Choroid plexus epithelial cell (primary cell): ENCODE measurements around the gene DPYD.

Experiments used
- DNase-seq: peaks from one replicate; pipeline ENCODE4 v3.0.0-alpha.2; 2010; ENCODE audit warnings: low read depth
- H3K4me3 ChIP-seq: 2 replicates; pipeline ENCODE4 v1.5.1; 2011; ENCODE audit warnings: low read depth, mild to moderate bottlenecking, control low read depth, low read length, moderate library complexity
- TF ChIP-seq, protein P1 (sequence below): conservative IDR thresholded peaks from 2 replicates; pipeline ENCODE4 v1.5.1; 2011; ENCODE audit warnings: low read depth, mild to moderate bottlenecking, control low read depth, inconsistent platforms, low read length, moderate library complexity

The DPYD gene

DNA sequence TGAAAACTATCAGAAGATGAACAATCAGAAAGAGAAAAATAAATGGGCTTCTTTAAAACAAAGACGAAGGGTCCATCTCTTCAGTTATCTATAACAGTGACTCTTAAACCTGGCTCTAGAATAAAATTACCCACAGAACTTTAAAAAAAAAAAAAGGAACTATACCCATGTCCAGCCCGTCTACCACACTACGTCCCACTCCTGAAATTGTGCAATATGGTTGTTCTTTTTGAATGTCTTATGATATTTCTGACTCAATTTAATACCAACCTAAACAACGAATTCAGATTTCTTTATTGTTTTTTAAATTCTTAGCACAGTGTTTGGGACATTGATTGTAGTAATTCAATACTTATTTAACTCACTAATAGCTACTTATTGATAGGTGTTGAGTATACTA, 246.3 kb downstream of the DPYD start:
- no peak for DNase-seq
- TF ChIP-seq, protein P1, sequence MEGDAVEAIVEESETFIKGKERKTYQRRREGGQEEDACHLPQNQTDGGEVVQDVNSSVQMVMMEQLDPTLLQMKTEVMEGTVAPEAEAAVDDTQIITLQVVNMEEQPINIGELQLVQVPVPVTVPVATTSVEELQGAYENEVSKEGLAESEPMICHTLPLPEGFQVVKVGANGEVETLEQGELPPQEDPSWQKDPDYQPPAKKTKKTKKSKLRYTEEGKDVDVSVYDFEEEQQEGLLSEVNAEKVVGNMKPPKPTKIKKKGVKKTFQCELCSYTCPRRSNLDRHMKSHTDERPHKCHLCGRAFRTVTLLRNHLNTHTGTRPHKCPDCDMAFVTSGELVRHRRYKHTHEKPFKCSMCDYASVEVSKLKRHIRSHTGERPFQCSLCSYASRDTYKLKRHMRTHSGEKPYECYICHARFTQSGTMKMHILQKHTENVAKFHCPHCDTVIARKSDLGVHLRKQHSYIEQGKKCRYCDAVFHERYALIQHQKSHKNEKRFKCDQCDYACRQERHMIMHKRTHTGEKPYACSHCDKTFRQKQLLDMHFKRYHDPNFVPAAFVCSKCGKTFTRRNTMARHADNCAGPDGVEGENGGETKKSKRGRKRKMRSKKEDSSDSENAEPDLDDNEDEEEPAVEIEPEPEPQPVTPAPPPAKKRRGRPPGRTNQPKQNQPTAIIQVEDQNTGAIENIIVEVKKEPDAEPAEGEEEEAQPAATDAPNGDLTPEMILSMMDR, result no peak
- no peak overlapping the region for H3K4me3 ChIP-seq

DNA sequence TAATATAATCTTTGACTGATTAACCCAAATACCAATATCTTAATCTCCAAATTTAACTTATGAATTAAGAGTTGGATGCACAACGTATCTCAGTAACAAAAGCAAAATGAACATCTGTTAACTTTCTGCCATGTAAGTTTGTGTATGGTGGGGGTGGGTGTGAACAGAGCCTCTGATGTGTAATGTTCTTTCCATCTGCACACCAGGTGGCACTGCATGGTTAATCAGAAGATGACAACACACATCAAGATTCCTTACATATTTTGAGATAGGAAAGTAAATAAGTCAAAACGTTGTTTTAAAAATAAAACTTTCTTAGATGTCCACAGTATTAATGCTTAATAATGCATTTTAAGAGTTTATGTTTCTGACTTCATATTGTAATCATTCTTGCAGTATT, 251.9 kb downstream of the DPYD start:
- DNase-seq, result peak; percentile 89
- TF ChIP-seq, protein P1, result peak; percentile 43

DNA sequence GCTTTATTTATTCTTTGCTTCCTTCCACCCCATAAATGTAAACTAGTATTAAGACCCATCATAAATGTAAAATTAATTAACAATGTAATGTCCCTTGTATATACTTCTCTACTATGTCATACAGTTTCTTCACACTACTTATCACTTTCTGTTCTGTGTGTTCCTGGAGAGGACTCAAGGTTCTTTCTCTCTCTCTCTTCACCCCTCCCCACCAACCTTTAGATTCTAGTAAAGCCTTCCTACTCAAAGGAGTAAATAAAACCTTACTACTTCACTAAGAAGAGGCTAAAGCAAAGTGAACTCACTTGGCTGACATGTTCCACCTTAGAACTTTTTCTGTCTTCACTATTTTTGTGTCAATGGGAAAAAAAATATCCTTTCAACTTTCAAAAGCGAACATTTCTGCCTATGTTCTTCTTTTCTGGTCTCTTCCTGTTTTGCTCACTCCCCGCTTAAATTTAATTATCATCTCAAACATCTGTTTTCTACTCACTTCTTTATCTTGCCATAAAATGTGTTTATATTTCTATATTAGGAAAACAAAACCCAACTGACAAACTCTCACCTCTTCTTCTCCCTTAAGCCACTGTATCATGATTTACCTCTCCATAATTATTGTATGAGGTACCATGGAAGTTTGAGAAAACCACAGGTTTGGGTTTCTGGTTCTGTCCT, 260.3 kb downstream of the DPYD start:
- TF ChIP-seq, protein P1, result no peak
- H3K4me3 ChIP-seq, result no peak overlapping the region

More for the DNA sequence above, 251.9 kb downstream of the DPYD start:
- H3K4me3 ChIP-seq, result no peak overlapping the region

DNA sequence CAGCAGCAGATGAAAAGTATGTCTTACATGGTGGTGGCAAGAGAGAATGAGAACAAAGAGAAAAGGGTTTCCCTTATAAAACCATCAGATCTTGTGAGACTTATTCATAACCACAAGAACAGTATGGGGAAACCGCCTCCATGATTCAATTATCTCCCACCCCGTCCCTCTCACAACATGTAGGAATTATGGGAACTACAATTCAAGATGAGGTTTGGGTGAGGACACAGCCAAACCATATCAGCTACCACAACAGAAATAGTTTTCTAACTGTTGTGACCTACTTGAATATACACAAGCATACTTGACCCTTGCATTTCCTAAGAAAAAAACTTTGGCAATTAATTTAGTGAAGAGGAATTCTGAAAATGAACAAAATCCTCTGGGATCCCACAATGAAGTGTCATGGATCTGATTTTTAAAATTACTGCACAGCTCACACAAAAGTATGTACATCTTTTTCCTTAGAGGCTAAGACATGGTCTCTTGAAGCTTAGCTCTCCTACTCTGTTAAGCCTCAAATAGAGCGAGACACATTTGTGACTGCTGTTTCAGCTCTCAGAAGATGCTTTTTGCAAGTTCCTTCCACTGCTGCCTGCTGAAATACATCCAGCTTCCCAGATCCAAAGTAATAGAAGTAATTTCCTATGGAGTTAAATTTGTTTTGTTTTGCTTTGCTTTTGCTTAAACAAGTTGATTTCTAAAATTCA, 265.8 kb downstream of the DPYD start:
- TF ChIP-seq, protein P1, result no peak
- no peak overlapping the region for H3K4me3 ChIP-seq
- DNase-seq, result peak; percentile 25

More for the DNA sequence above, 260.3 kb downstream of the DPYD start:
- DNase-seq, result no peak

DNA sequence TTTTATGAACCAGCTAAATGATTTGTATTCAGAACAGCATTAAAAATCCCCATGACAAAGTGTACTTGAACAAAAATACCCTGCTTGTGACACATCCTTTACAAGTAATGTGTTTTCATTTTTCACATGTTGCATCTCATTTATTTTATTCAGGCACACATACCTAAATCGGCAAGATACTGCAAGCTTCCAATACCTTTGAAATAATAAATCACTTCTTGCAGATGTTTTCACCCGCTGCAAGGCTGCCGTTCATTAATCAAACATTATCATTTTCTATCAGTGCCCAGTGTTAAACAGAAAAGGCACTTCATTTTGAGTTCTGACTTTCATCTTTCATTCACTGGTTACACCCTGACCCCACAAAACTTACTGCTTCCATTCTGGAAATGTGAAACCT, 269.6 kb downstream of the DPYD start:
- H3K4me3 ChIP-seq, result no peak overlapping the region
- DNase-seq, result no peak
- TF ChIP-seq, protein P1, result no peak

DNA sequence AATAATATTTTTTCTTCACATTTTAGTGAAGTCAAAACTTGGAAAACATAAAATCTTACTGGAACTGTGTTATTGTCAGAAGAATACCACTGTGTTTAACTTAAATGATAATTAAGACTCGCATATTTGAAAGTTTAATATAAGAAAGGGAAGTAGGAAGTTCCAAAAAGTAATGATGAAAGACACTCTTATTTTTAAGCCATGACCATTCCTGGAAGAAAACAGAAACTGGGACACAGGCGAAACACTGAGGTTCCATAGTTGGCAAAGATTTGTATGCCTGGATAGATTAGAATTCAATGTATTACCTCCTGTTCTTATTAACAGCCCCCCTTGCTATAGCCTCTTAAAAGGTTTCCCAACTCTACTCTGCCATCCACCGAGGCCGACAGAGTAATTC, 271.2 kb downstream of the DPYD start:
- TF ChIP-seq, protein P1, result no peak
- no peak for DNase-seq
- no peak overlapping the region for H3K4me3 ChIP-seq
